Activated CD4-positive, alpha-beta T cell treated with anti-CD3 and anti-CD28 coated beads, Interleukin-2, amount 10 ng/mL, durations not matched to agents 7 days and 5 days (primary cell): ENCODE data around the gene BBLN. TPM values are rescaled to one million over a fixed set of nuclear protein-coding genes. Genes with fewer than 3 reads are reported as not detected.
"Not testable (repeated sequence)": the region's sequence is repeated elsewhere in the genome, so short reads cannot be mapped to it uniquely, and the experiment has no call there.

Source experiments
- CTCF ChIA-PET: fragments of 350-600 bp; sonication (Branson Sonifier 250); formaldehyde crosslinking; loops from one replicate; lab custom pipeline; 2021; ENCODE audit warnings: antibody characterized with exemption; lab: Charles Lee
- POLR2A ChIA-PET: fragments of 350-600 bp; sonication (Branson Sonifier 250); formaldehyde crosslinking; loops from one replicate; lab custom pipeline; 2021; ENCODE audit warnings: antibody characterized with exemption; lab: Charles Lee
- DNase-seq: peaks from one replicate; pipeline ENCODE4 v3.0.0-alpha.2; 2020
- H3K27ac Mint-ChIP-seq: one replicate; pipeline ENCODE4 v1.8.0; 2021; ENCODE audit warnings: mild to moderate bottlenecking, moderate library complexity, mixed read lengths
- H3K27me3 Mint-ChIP-seq: one replicate; pipeline ENCODE4 v1.8.0; 2021; ENCODE audit warnings: mixed read lengths
- H3K36me3 Mint-ChIP-seq: one replicate; pipeline ENCODE4 v1.8.0; 2021; ENCODE audit warnings: low read depth, mixed read lengths
- H3K4me1 Mint-ChIP-seq: one replicate; pipeline ENCODE4 v1.8.0; 2021; ENCODE audit warnings: mixed read lengths
- H3K4me3 Mint-ChIP-seq: one replicate; pipeline ENCODE4 v1.8.0; 2021; ENCODE audit warnings: mild to moderate bottlenecking, moderate library complexity, mixed read lengths
- H3K9me3 Mint-ChIP-seq: one replicate; pipeline ENCODE4 v1.8.0; 2021; ENCODE audit warnings: mixed read lengths
- total RNA-seq, 2 experiments: library from RNA; stranded (reverse); gene quantifications; one replicate each; pipeline ENCODE4 v1.2.3, GENCODE V29; 2021

BBLN gene
- total RNA-seq, 2 experiments from 2014 or later = 92.5 to 94.2 TPM

- Mint-ChIP-seq H3K9me3 (no peaks in the 10 kb centered on the region), H3K4me3 (peak overlapping the region; percentile 97), H3K36me3 (peaks cover 6% of the 10 kb centered on the region), H3K27ac (peak overlapping the region; percentile 99), H3K27me3 (peaks cover 18% of the 10 kb centered on the region), H3K4me1 (peaks cover 39% of the 10 kb centered on the region)
- DNase-seq = peak; percentile 87
- ChIA-PET POLR2A (interaction anchor here (0.6 kb wide), 1 partner anchor 350 kb away, joined by 4 read pairs; the partner anchor contains the start of gene SH2D3C), CTCF (interaction anchor here (0.6 to 5.4 kb wide), 5 partner anchors 9 to 211 kb away, joined by 3 to 39 read pairs (median 3); partner anchors contain the start of genes BBLN and CIZ1)
Measured at GRCh38 chr9:128127990-128128835, 31.9 kb upstream of the BBLN start.

GRCh38 chr9:128128836-128129590 is 31.1 kb upstream of the BBLN start:
- H3K9me3 Mint-ChIP-seq = no peaks in the 10 kb centered on the region
- peaks cover 26% of the 10 kb centered on the region for H3K27me3 Mint-ChIP-seq
- H3K36me3 Mint-ChIP-seq = peaks cover 6% of the 10 kb centered on the region
- peak overlapping the region; percentile 99 for H3K27ac Mint-ChIP-seq
- POLR2A ChIA-PET = interaction anchor here (0.6 kb wide), 1 partner anchor 351 kb away, joined by 4 read pairs; the partner anchor contains the start of gene SH2D3C
- CTCF ChIA-PET = interaction anchor here (0.6 to 5.4 kb wide), 5 partner anchors 8 to 210 kb away, joined by 3 to 39 read pairs (median 3); partner anchors contain the start of genes BBLN and CIZ1
- H3K4me3 Mint-ChIP-seq = peak overlapping the region; percentile 97
- DNase-seq = no peak
- H3K4me1 Mint-ChIP-seq = peaks cover 39% of the 10 kb centered on the region

- H3K9me3 Mint-ChIP-seq, POLR2A ChIA-PET, H3K27ac Mint-ChIP-seq, H3K36me3 Mint-ChIP-seq: not testable (repeated sequence)
- CTCF ChIA-PET = interaction anchor here (1.1 to 5.4 kb wide), 2 partner anchors 13 to 20 kb away, joined by 3 to 39 read pairs; no protein-coding TSS in a partner anchor
- H3K4me1 Mint-ChIP-seq = peaks cover 36% of the 10 kb centered on the region
- peak overlapping the region; percentile 49 for H3K4me3 Mint-ChIP-seq
- peak; percentile 51 for DNase-seq
- peaks cover 35% of the 10 kb centered on the region for H3K27me3 Mint-ChIP-seq
Measured at GRCh38 chr9:128129976-128130590, 30.0 kb upstream of the BBLN start.

- peaks cover 36% of the 10 kb centered on the region for H3K4me1 Mint-ChIP-seq
- CTCF ChIA-PET = interaction anchor here (1.1 to 5.4 kb wide), 2 partner anchors 13 to 20 kb away, joined by 3 to 39 read pairs; no protein-coding TSS in a partner anchor
- not testable (repeated sequence) for H3K4me3 Mint-ChIP-seq
Measured at GRCh38 chr9:128130651-128131050, 29.4 kb upstream of the BBLN start.

GRCh38 chr9:128131346-128131745 is 28.7 kb upstream of the BBLN start:
- H3K36me3 Mint-ChIP-seq, H3K27ac Mint-ChIP-seq, DNase-seq, H3K4me3 Mint-ChIP-seq, POLR2A ChIA-PET, CTCF ChIA-PET, H3K9me3 Mint-ChIP-seq: not testable (repeated sequence)
- H3K4me1 Mint-ChIP-seq = peaks cover 32% of the 10 kb centered on the region
- peaks cover 40% of the 10 kb centered on the region for H3K27me3 Mint-ChIP-seq

More at GRCh38 chr9:128130651-128131050, 29.4 kb upstream of the BBLN start:
- H3K27ac Mint-ChIP-seq, DNase-seq, H3K9me3 Mint-ChIP-seq, H3K36me3 Mint-ChIP-seq, POLR2A ChIA-PET: not testable (repeated sequence)
- H3K27me3 Mint-ChIP-seq = peaks cover 40% of the 10 kb centered on the region

- DNase-seq, CTCF ChIA-PET, H3K27ac Mint-ChIP-seq, H3K4me3 Mint-ChIP-seq, H3K36me3 Mint-ChIP-seq, POLR2A ChIA-PET, H3K9me3 Mint-ChIP-seq: not testable (repeated sequence)
- peaks cover 40% of the 10 kb centered on the region for H3K27me3 Mint-ChIP-seq
- H3K4me1 Mint-ChIP-seq = peaks cover 30% of the 10 kb centered on the region
Measured at GRCh38 chr9:128132139-128132538, 27.9 kb upstream of the BBLN start.

GRCh38 chr9:128135561-128135960 is 24.5 kb upstream of the BBLN start:
- peaks cover 40% of the 10 kb centered on the region for H3K27me3 Mint-ChIP-seq

GRCh38 chr9:128136816-128137793 is 23.0 kb upstream of the BBLN start:
- no peaks in the 10 kb centered on the region for H3K36me3 Mint-ChIP-seq
- H3K4me1 Mint-ChIP-seq = peaks cover 19% of the 10 kb centered on the region
- no peak for DNase-seq
- ChIA-PET POLR2A (no interaction called here), CTCF (interaction anchor here (0.6 to 2.1 kb wide), 4 partner anchors 9 to 402 kb away, joined by 3 to 6 read pairs (median 4); partner anchors contain the start of gene TOR2A)
- no peak overlapping the region for H3K4me3 Mint-ChIP-seq
- peaks cover 33% of the 10 kb centered on the region for H3K27me3 Mint-ChIP-seq
- no peaks in the 10 kb centered on the region for H3K9me3 Mint-ChIP-seq
- no peak overlapping the region for H3K27ac Mint-ChIP-seq

More at GRCh38 chr9:128135561-128135960, 24.5 kb upstream of the BBLN start:
- H3K36me3 Mint-ChIP-seq, H3K9me3 Mint-ChIP-seq, H3K4me3 Mint-ChIP-seq, CTCF ChIA-PET, POLR2A ChIA-PET, DNase-seq, H3K27ac Mint-ChIP-seq: not testable (repeated sequence)
- H3K4me1 Mint-ChIP-seq = peaks cover 14% of the 10 kb centered on the region

GRCh38 chr9:128138001-128138400 is 22.1 kb upstream of the BBLN start:
- ChIA-PET POLR2A (no interaction called here), CTCF (interaction anchor here (2.1 kb wide), 1 partner anchor 12 kb away, joined by 6 read pairs; no protein-coding TSS in a partner anchor)
- no peak overlapping the region for H3K4me3 Mint-ChIP-seq
- H3K4me1 Mint-ChIP-seq = peaks cover 26% of the 10 kb centered on the region
- no peak for DNase-seq
- H3K27ac Mint-ChIP-seq = no peak overlapping the region
- peaks cover 25% of the 10 kb centered on the region for H3K27me3 Mint-ChIP-seq
- H3K36me3 Mint-ChIP-seq = no peaks in the 10 kb centered on the region
- no peaks in the 10 kb centered on the region for H3K9me3 Mint-ChIP-seq

- H3K27me3 Mint-ChIP-seq = peaks cover 8% of the 10 kb centered on the region
- no peak overlapping the region for H3K27ac Mint-ChIP-seq
- ChIA-PET CTCF (no interaction called here), POLR2A (no interaction called here)
- H3K36me3 Mint-ChIP-seq = no peaks in the 10 kb centered on the region
- H3K4me3 Mint-ChIP-seq = no peak overlapping the region
- no peaks in the 10 kb centered on the region for H3K9me3 Mint-ChIP-seq
- DNase-seq = no peak
- H3K4me1 Mint-ChIP-seq = peaks cover 30% of the 10 kb centered on the region
Measured at GRCh38 chr9:128139621-128140020, 20.4 kb upstream of the BBLN start.

GRCh38 chr9:128141604-128142003 is 18.5 kb upstream of the BBLN start:
- POLR2A ChIA-PET = no interaction called here
- Mint-ChIP-seq H3K4me3 (no peak overlapping the region), H3K9me3 (no peaks in the 10 kb centered on the region), H3K27me3 (no peaks in the 10 kb centered on the region), H3K4me1 (peaks cover 19% of the 10 kb centered on the region), H3K27ac (peak overlapping the region; percentile 85), H3K36me3 (no peaks in the 10 kb centered on the region)
- CTCF ChIA-PET = no interaction called here
- no peak for DNase-seq
